AG09319 (cell line): ENCODE data around the gene CTCF.

Experiments
- DNase-seq: peaks from one replicate; pipeline ENCODE4 v3.0.0-alpha.2; 2010; ENCODE audit warnings: low read depth; ENCODE audit errors: extremely low read depth
- TF ChIP-seq, protein P1 (sequence below): IDR thresholded peaks from 2 replicates; pipeline ENCODE4 v1.5.1; 2011; ENCODE audit warnings: low read depth, mild to moderate bottlenecking, inconsistent platforms, low read length, moderate library complexity

Gene CTCF

DNA sequence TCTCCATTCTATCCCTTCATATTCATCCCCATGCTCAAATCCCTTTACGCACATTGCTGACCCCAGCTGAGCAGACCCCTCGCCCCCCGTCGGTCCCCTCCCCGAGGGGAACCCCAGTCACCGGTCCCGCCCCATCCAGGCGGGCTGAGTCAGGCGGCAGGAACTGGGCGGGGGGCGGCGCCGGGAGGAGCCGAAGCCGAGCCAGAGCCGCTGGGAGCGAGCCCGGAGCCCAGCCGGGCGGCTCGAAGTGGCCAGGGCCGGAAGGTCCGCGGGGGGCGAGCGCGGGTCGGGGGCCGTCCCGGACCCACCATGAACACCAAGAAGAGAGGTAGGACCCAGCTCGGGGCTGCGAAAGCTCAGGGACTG, 25.1 kb upstream of the CTCF start:
- DNase-seq = no peak
- TF ChIP-seq, protein P1, sequence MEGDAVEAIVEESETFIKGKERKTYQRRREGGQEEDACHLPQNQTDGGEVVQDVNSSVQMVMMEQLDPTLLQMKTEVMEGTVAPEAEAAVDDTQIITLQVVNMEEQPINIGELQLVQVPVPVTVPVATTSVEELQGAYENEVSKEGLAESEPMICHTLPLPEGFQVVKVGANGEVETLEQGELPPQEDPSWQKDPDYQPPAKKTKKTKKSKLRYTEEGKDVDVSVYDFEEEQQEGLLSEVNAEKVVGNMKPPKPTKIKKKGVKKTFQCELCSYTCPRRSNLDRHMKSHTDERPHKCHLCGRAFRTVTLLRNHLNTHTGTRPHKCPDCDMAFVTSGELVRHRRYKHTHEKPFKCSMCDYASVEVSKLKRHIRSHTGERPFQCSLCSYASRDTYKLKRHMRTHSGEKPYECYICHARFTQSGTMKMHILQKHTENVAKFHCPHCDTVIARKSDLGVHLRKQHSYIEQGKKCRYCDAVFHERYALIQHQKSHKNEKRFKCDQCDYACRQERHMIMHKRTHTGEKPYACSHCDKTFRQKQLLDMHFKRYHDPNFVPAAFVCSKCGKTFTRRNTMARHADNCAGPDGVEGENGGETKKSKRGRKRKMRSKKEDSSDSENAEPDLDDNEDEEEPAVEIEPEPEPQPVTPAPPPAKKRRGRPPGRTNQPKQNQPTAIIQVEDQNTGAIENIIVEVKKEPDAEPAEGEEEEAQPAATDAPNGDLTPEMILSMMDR = no peak

DNA sequence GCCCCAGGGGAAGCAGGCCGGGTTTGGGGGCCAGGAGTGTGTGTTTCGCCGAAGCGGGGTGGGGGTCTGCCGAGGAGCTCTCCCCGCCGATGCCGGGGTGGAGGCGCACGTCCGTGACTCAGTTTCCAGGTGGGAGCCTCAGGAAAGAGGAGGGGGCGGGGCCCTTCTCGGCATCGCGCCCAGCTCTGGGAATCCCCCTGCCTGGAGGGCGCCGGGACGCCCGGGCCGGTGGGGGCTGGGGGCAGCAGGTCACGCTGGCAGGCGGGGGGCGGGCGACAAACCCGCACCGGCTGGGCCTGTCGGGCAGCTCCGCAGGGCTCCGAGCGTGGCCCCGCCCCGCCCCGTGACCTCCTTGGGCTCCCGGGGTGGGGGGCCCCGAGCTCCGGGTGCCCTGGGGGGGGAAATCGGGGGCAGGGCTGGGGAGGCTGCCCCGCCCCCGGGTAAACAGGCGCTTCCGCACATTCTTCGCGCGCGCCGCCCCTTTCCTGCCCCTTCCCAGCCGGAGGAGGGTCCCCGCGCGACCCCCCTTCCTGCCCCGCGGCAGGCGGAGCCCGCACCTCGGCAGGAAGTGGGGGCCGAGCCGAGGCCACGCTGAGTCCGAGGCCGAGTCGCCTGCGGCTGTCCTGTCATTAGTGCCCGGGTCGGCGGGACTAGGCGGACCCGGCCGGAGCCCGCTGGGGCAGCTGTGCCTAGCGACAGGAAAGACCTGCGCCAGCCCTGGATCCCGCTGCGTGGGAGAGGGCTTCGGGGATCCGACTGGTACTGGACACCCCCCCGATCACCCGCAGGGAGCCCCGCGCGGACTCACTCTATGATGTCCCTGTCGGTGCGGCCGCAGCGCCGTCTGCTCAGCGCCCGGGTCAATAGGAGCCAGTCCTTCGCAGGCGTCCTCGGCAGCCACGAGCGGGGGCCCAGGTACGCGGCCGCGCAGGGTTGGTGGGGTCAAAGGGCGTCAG, 24.4 kb upstream of the CTCF start:
- TF ChIP-seq, protein P1 = no peak
- no peak for DNase-seq

DNA sequence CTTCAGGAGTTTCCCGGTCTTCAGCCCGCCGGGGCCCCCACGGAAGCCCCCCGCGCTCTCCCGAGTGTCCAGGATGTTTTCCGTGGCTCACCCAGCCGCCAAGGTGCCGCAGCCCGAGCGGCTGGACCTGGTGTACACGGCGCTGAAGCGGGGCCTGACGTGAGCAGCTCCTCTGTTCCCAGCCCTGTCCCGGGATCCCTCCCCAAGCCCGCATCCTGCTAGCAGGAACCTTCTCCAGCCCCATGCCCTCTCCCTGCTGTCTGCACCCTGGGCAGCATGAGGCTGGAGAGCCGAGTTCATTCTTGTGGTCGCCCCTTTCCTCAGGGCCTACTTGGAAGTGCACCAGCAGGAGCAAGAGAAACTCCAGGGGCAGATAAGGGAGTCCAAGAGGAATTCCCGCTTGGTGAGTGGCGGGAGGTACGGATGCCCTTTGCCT, 23.6 kb upstream of the CTCF start:
- TF ChIP-seq, protein P1 = no peak
- no peak for DNase-seq

DNA sequence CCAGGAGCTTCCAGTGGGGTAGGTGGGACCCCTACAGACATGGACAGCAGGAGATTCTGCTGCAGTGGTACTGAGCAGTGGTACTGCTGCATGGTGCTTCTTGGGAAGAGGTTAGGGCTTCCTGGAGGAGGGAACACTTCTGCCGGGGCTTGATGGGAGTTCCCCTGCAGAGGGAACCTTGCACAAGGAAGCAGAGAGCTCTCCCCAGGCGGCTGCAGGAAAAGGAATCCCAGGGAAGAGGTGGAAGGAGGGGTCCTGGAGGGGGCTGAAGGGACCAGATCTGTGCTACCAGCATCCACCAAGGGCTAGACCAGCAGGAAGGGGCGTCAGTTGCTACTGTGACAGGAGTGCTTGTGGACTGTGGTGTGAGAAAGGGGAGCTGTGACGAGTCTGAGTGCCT, 23.1 kb upstream of the CTCF start:
- DNase-seq = no peak
- TF ChIP-seq, protein P1 = no peak

DNA sequence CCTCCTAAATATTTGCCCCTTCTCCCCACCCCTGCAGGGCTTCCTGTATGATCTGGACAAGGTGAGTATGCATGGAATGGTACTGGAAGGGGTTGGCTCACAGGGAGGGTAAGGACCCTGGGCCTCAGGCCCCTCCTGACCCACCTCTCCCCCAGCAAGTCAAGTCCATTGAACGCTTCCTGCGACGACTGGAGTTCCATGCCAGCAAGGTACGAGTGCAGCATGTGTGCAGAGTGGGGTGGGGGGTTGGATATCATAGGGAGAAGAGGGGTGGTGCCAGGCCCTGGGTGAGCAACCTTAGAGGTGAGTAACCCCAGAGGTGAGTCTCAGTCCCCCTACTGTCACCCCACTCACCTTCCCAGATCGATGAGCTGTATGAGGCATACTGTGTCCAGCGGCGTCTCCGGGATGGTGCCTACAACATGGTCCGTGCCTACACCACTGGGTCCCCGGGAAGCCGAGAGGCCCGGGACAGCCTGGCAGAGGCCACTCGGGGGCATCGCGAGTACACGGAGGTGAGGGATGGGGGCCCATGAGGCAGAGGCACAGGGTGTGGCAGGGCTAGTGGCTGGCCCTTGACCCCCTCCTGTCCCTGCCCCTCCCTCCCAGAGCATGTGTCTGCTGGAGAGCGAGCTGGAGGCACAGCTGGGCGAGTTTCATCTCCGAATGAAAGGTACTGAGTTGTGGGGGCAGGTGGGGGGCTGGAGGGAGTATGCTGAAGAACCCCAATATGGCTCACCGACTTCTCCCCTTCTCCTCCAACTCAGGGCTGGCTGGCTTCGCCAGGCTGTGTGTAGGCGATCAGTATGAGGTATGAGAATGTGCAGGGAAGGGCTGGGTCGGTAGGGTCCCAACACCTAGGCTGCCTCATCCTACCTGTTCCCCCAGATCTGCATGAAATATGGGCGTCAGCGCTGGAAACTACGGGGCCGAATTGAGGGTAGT, 22.4 kb upstream of the CTCF start:
- no peak for DNase-seq
- TF ChIP-seq, protein P1 = no peak

DNA sequence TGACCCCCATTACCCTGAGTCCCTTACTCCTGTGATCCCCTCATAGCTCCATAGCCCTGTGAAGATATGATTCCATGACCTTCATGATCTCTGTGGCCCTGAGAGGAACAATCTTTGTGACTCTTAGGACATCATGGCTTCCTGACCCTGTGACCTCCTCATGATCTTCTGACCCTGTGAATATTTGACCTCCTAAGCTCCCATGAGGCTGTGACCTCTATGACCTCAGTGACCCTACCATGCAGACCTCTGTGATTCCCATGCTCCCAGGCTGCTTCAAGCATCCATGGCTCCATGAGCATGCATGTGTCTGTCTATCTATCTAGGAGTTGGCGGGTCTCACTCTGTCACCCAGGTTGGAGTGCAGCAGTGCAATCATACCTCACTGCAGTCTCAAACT, 21.6 kb upstream of the CTCF start:
- TF ChIP-seq, protein P1 = no peak
- DNase-seq = no peak
